GM23338 (cell line): Measurements from ENCODE around the gene DPYD.

Experiments used
- EZH2 ChIP-seq: fragments of 200-600 bp; sonication (generic); IDR thresholded peaks from one replicate; pipeline ENCODE4 v1.8.0; 2017; ENCODE audit warnings: antibody characterized with exemption, mild to moderate bottlenecking, low read depth; ENCODE audit not compliant: unreplicated experiment
- EZH2phosphoT487 ChIP-seq: fragments of 200-600 bp; sonication (generic); IDR thresholded peaks from one replicate; pipeline ENCODE4 v1.8.1; 2018; ENCODE audit warnings: antibody characterized with exemption; ENCODE audit not compliant: unreplicated experiment
- JUNB ChIP-seq: IDR thresholded peaks from one replicate; pipeline ENCODE4 v1.6.1; 2016; ENCODE audit warnings: antibody characterized with exemption; ENCODE audit not compliant: unreplicated experiment
- POLR2AphosphoS5 ChIP-seq: IDR thresholded peaks from 2 replicates; pipeline ENCODE4 v1.6.1; 2016; ENCODE audit warnings: antibody characterized with exemption, low read depth
- TF ChIP-seq, protein P1 (sequence below): IDR thresholded peaks from one replicate; pipeline ENCODE4 v1.6.1; 2018; ENCODE audit warnings: antibody characterized with exemption; ENCODE audit not compliant: unreplicated experiment
- TF ChIP-seq, protein P2 (sequence below), 2 experiments: fragments of 200-600 bp in 1 of 2; sonication (generic) in 1 of 2; conservative IDR thresholded peaks; 2 replicates each; pipeline versions ENCODE4 v1.5.1 to v1.6.1; 2016 to 2017; ENCODE audit warnings: antibody characterized with exemption in 2 of 2, low read depth in 2 of 2, mild to moderate bottlenecking in 2 of 2, moderate library complexity in 1 of 2

DNA sequence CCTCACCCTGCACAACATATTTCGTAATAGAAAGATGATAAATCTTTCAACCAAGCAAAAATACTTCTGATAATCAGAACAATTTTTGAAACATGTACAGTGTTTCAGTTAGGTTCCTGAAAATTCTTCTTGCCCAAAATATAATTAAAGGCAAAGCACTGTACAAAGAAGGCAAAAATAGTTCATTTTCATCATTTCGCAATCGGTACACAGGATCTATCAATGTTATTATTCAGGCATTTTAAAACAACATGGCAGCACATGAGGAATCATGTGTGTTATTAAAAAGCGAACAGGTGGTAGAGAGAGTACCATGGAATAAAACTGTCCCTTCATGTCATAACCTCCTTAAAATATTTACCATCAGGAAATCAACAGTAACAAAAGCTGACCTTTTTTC, 356.9 kb downstream of the DPYD start:
- TF ChIP-seq, protein P1, sequence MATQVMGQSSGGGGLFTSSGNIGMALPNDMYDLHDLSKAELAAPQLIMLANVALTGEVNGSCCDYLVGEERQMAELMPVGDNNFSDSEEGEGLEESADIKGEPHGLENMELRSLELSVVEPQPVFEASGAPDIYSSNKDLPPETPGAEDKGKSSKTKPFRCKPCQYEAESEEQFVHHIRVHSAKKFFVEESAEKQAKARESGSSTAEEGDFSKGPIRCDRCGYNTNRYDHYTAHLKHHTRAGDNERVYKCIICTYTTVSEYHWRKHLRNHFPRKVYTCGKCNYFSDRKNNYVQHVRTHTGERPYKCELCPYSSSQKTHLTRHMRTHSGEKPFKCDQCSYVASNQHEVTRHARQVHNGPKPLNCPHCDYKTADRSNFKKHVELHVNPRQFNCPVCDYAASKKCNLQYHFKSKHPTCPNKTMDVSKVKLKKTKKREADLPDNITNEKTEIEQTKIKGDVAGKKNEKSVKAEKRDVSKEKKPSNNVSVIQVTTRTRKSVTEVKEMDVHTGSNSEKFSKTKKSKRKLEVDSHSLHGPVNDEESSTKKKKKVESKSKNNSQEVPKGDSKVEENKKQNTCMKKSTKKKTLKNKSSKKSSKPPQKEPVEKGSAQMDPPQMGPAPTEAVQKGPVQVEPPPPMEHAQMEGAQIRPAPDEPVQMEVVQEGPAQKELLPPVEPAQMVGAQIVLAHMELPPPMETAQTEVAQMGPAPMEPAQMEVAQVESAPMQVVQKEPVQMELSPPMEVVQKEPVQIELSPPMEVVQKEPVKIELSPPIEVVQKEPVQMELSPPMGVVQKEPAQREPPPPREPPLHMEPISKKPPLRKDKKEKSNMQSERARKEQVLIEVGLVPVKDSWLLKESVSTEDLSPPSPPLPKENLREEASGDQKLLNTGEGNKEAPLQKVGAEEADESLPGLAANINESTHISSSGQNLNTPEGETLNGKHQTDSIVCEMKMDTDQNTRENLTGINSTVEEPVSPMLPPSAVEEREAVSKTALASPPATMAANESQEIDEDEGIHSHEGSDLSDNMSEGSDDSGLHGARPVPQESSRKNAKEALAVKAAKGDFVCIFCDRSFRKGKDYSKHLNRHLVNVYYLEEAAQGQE = no peak
- TF ChIP-seq EZH2 = no peak
- TF ChIP-seq, protein P2, sequence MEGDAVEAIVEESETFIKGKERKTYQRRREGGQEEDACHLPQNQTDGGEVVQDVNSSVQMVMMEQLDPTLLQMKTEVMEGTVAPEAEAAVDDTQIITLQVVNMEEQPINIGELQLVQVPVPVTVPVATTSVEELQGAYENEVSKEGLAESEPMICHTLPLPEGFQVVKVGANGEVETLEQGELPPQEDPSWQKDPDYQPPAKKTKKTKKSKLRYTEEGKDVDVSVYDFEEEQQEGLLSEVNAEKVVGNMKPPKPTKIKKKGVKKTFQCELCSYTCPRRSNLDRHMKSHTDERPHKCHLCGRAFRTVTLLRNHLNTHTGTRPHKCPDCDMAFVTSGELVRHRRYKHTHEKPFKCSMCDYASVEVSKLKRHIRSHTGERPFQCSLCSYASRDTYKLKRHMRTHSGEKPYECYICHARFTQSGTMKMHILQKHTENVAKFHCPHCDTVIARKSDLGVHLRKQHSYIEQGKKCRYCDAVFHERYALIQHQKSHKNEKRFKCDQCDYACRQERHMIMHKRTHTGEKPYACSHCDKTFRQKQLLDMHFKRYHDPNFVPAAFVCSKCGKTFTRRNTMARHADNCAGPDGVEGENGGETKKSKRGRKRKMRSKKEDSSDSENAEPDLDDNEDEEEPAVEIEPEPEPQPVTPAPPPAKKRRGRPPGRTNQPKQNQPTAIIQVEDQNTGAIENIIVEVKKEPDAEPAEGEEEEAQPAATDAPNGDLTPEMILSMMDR (conservative IDR thresholded peaks at IDR 0.05; ENCODE audit: low read depth in 2 of 2) = no peak
- no peak for TF ChIP-seq EZH2phosphoT487
- TF ChIP-seq POLR2AphosphoS5 = no peak
- TF ChIP-seq JUNB = no peak
